Neuron (in vitro differentiated cells): Measurements from ENCODE around the gene TMEM80.
"Not testable (repeated sequence)": the region's sequence is repeated elsewhere in the genome, so short reads cannot be mapped to it uniquely, and the experiment has no call there.

Source experiments
- H2AFZ ChIP-seq: one replicate; pipeline ENCODE4 v1.6.1; 2013; ENCODE audit warnings: low read depth, mild to moderate bottlenecking, inconsistent platforms, low read length, moderate library complexity
- H3K27me3 ChIP-seq: one replicate; pipeline ENCODE4 v1.6.1; 2013; ENCODE audit warnings: low read length; ENCODE audit not compliant: insufficient read depth
- H3K36me3 ChIP-seq: one replicate; pipeline ENCODE4 v1.6.1; 2013; ENCODE audit warnings: low read length; ENCODE audit not compliant: insufficient read depth
- H3K4me1 ChIP-seq: one replicate; pipeline ENCODE4 v1.6.1; 2013; ENCODE audit warnings: low read length; ENCODE audit not compliant: insufficient read depth
- H3K4me3 ChIP-seq: 2 replicates; pipeline ENCODE4 v1.5.1; 2013; ENCODE audit warnings: mild to moderate bottlenecking, low read length, moderate library complexity
- H3K9me3 ChIP-seq: one replicate; pipeline ENCODE4 v1.6.1; 2013; ENCODE audit warnings: low read length

The TMEM80 gene

DNA sequence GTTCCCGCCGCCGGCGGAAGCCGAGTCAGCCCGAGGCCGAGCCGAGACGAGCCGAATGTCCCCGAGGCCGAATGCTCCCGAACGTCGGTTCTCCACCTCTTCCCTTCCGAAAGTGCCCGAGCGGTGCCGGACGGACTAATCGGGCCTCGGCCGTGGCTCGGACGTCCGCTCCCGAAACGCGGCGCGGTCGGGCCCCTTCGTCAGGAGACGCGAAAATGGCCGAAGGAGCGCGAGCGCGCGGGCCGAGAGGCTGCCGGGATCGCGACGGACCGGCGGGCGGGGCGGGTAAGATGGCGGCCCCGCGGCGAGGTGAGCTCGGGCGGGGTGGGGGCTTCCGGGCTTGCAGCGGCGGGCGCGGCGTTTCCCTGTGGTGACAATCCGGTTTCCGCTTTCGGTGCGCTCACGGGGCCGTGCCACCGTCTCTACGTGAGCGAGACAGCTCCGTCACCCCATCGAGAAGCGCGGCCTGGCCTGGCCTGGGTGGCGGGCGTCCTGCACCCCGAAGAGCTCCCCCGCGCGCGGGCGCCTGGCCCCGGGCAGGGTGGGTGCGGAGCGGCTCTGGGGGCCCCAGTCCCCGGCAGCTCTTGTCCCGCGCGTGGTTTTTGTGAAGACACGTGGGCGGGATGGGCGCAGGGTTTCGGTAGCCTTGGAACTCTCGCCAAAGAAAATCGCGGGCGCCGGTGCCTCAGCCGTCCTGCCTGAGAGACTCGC is at the start of gene TMEM80:
TMEM80 (plus strand) TSS at position 279 of the 711 bp plus-strand sequence; CDS start at position 291, 12 bp downstream.
- peaks cover 24% of the 10 kb centered on the region for H3K4me1 ChIP-seq
- H3K4me3 ChIP-seq, result peak within 1 kb of the TSS; percentile 68
- peak within 1 kb of the TSS; percentile 84 for H2AFZ ChIP-seq
- H3K9me3 ChIP-seq, result no peaks in the 10 kb centered on the region
- H3K36me3 ChIP-seq, result peaks cover 18% of the 10 kb centered on the region
- H3K27me3 ChIP-seq, result no peaks in the 10 kb centered on the region

GRCh38 chr11:646214-646613 is 49.4 kb upstream of the TMEM80 start:
- H3K4me3 ChIP-seq, result no peak overlapping the region
- H3K4me1 ChIP-seq, result no peaks in the 10 kb centered on the region
- no peak overlapping the region for H2AFZ ChIP-seq
- peaks cover 26% of the 10 kb centered on the region for H3K36me3 ChIP-seq
- no peaks in the 10 kb centered on the region for H3K27me3 ChIP-seq
- H3K9me3 ChIP-seq, result no peaks in the 10 kb centered on the region

- not testable (repeated sequence) for H2AFZ ChIP-seq, H3K4me1 ChIP-seq, H3K27me3 ChIP-seq, H3K9me3 ChIP-seq, H3K4me3 ChIP-seq
- peaks cover 22% of the 10 kb centered on the region for H3K36me3 ChIP-seq
These were observed 47.9 kb upstream of the TMEM80 start for GRCh38 chr11:647672-648158.

GRCh38 chr11:650482-650881 is 45.1 kb upstream of the TMEM80 start:
- peaks cover 21% of the 10 kb centered on the region for H3K36me3 ChIP-seq
- no peak overlapping the region for H2AFZ ChIP-seq
- H3K4me3 ChIP-seq, result no peak overlapping the region
- no peaks in the 10 kb centered on the region for H3K4me1 ChIP-seq
- no peaks in the 10 kb centered on the region for H3K27me3 ChIP-seq
- no peaks in the 10 kb centered on the region for H3K9me3 ChIP-seq

DNA sequence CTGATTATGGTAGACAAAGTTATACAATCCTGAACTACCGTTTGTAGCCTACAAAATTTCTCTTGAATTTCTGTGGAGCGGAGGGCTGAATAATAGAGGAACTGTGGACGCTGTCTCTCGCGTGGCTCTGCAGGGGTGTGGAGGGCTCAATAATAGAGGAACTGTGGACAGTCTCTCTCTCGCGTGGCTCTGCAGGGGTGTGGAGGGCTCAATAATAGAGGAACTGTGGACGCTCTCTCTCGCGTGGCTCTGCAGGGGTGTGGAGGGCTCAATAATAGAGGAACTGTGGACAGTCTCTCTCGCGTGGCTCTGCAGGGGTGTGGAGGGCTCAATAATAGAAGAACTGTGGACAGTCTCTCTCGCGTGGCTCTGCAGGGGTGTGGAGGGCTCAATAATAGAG is 42.5 kb upstream of the TMEM80 start:
- H2AFZ ChIP-seq, H3K4me1 ChIP-seq, H3K27me3 ChIP-seq, H3K9me3 ChIP-seq, H3K4me3 ChIP-seq: not testable (repeated sequence)
- H3K36me3 ChIP-seq, result peaks cover 16% of the 10 kb centered on the region

DNA sequence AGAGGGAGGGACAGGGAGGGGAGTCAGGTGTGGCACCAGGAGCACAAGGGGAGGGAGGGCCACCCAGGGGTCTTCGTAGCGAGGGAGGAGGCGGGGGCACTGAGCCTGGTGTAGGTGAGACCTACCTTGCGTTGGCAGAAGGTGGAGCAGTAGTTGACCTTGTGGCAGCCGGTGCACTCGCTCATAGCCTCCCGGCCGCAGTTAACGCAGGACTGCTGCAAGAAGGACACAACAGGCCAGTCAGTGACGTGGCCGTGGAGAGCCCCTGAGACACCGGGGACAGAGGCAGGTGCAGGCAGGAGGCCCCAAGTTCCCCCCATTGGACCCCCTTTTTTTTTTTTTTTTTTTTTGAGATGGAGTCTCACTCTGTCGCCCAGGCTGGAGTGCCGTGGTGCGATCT is 41.8 kb upstream of the TMEM80 start:
- peaks cover 21% of the 10 kb centered on the region for H3K36me3 ChIP-seq
- H3K4me1 ChIP-seq, result no peaks in the 10 kb centered on the region
- H2AFZ ChIP-seq, result no peak overlapping the region
- no peak overlapping the region for H3K4me3 ChIP-seq
- H3K27me3 ChIP-seq, result no peaks in the 10 kb centered on the region
- H3K9me3 ChIP-seq, result no peaks in the 10 kb centered on the region

GRCh38 chr11:654444-654843 is 41.2 kb upstream of the TMEM80 start:
- not testable (repeated sequence) for H3K9me3 ChIP-seq, H3K27me3 ChIP-seq, H3K4me3 ChIP-seq, H3K4me1 ChIP-seq, H2AFZ ChIP-seq
- H3K36me3 ChIP-seq, result peaks cover 22% of the 10 kb centered on the region

GRCh38 chr11:655036-655726 is 40.4 kb upstream of the TMEM80 start:
- Histone ChIP-seq H3K27me3 (no peaks in the 10 kb centered on the region), H3K36me3 (peaks cover 26% of the 10 kb centered on the region), H3K4me1 (no peaks in the 10 kb centered on the region), H3K9me3 (no peaks in the 10 kb centered on the region), H2AFZ (no peak overlapping the region), H3K4me3 (no peak overlapping the region)

DNA sequence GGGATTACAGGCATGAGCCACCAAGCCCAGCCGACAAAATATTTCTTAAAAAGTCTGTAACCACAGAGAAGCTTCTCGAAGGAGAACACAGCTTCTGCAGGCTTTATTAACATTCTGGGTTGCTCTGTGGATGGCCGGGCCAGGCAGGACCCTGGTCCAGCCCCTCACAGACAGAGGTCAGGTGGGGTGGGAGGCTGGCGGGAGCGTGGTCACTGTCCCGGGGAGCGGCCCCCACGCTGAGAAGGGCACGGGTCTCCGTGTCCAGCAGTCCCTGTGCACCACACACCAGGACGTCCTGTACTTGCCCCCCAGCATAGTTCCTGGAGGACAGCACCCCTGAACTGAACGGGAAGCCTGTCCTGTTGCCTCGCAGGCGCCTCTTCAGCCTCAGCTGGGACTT is 39.2 kb upstream of the TMEM80 start:
- H3K36me3 ChIP-seq, result peaks cover 35% of the 10 kb centered on the region
- no peaks in the 10 kb centered on the region for H3K9me3 ChIP-seq
- H2AFZ ChIP-seq, result no peak overlapping the region
- no peak overlapping the region for H3K4me3 ChIP-seq
- H3K27me3 ChIP-seq, result no peaks in the 10 kb centered on the region
- H3K4me1 ChIP-seq, result no peaks in the 10 kb centered on the region

GRCh38 chr11:656866-657265 is 38.8 kb upstream of the TMEM80 start:
- H3K9me3 ChIP-seq, result no peaks in the 10 kb centered on the region
- no peak overlapping the region for H3K4me3 ChIP-seq
- no peak overlapping the region for H2AFZ ChIP-seq
- no peaks in the 10 kb centered on the region for H3K4me1 ChIP-seq
- H3K27me3 ChIP-seq, result no peaks in the 10 kb centered on the region
- H3K36me3 ChIP-seq, result peaks cover 34% of the 10 kb centered on the region

DNA sequence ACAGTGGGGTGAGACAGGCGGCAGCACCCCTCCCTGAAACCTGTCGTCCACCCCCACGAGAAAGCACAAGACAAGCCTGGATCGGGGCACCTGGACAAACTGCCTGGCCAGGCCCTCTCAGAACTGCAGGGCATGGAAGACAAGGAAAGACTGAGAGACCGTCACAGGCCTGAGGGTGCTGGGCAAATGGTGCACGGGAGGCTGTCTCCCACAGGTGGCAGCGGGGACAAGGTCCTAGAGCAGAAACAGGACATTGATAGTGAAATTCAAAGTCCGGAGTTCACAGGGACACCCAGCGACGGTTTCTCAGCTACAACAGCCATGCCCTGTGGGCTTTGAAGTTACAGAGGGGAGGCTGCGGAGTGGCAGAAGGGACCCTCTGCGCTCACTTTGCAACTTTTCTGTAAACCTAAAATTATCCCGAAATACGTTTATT is 37.9 kb upstream of the TMEM80 start:
- Histone ChIP-seq H2AFZ (no peak overlapping the region), H3K4me1 (no peaks in the 10 kb centered on the region), H3K36me3 (peaks cover 33% of the 10 kb centered on the region), H3K9me3 (no peaks in the 10 kb centered on the region), H3K4me3 (no peak overlapping the region), H3K27me3 (no peaks in the 10 kb centered on the region)

DNA sequence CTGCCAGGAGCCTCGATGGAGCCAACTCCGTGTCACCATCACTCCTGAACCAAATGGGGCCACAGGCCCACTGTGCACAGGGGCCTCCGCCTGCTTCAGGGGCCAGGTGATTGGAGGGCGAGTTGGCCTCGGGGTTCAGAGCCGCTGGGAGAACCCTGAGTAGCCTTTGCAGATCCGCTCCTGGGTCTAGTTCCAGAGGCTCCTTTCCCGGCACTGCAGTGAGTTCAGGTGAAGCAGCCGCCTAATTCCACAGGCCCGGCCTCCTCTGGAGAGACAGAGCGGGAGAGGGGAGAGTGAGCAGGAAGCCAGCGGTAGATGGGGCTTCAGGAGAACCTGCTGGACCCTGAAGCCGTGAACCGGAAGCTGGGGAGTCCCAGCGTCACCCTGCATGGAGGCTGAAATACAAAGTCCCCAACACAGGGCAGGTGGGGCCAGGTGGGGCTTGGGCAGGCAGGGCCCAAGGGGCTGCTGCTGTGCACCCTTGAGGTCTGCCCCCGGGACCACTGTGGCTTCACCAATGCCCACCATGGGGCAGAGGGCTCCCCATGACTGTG is 36.0 kb upstream of the TMEM80 start:
- Histone ChIP-seq H3K27me3 (no peaks in the 10 kb centered on the region), H3K4me1 (no peaks in the 10 kb centered on the region), H3K36me3 (peaks cover 26% of the 10 kb centered on the region), H2AFZ (no peak overlapping the region), H3K4me3 (no peak overlapping the region), H3K9me3 (no peaks in the 10 kb centered on the region)

DNA sequence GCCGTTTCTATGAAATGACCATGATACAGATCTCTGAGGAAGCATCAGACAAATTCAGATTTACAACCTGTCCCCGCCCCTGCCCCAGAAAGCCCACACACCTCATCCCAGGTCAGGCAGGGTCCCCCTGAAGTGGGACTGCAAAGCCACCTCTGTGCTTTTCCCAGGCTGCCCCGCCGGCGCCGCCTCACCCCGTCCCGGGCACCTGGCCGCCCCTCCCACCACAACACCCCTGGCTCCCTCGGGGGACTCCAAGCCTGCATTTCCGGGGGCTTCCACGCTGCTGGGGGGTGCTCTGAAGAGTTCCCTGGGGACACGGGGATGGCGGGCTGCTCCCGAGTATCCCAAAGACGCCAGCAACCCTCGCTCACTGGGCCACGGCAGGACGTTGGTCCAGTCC is 35.3 kb upstream of the TMEM80 start:
- Histone ChIP-seq H3K9me3 (no peaks in the 10 kb centered on the region), H3K36me3 (peaks cover 29% of the 10 kb centered on the region), H3K27me3 (no peaks in the 10 kb centered on the region), H2AFZ (no peak overlapping the region), H3K4me1 (no peaks in the 10 kb centered on the region), H3K4me3 (no peak overlapping the region)
